Nephron progenitor cell (in vitro differentiated cells): Measurements from ENCODE around the gene LPAR3.

Experiments
- DNase-seq: peaks from one replicate; pipeline ENCODE4 v3.0.0; 2021
- H3K27ac Mint-ChIP-seq: 2 replicates; pipeline ENCODE4 v1.8.0; 2021; ENCODE audit warnings: mild to moderate bottlenecking, moderate library complexity, mixed read lengths
- H3K27me3 Mint-ChIP-seq: 2 replicates; pipeline ENCODE4 v1.8.0; 2021; ENCODE audit warnings: mild to moderate bottlenecking, low read depth, mixed read lengths; ENCODE audit not compliant: poor library complexity
- H3K36me3 Mint-ChIP-seq: 2 replicates; pipeline ENCODE4 v1.8.0; 2021; ENCODE audit warnings: low read depth, mixed read lengths
- H3K4me1 Mint-ChIP-seq: 2 replicates; pipeline ENCODE4 v1.8.0; 2021; ENCODE audit warnings: mixed read lengths
- H3K4me3 Mint-ChIP-seq: 2 replicates; pipeline ENCODE4 v1.8.0; 2021; ENCODE audit warnings: mild to moderate bottlenecking, moderate library complexity, mixed read lengths
- H3K9me3 Mint-ChIP-seq: 2 replicates; pipeline ENCODE4 v1.8.0; 2021; ENCODE audit warnings: mild to moderate bottlenecking, moderate library complexity, mixed read lengths
- TF ChIP-seq, protein P1 (sequence below): fragments of 200-600 bp; sonication (generic); IDR thresholded peaks from 2 replicates; pipeline ENCODE4 v1.5.0; 2021; ENCODE audit warnings: antibody characterized with exemption

LPAR3 gene

GRCh38 chr1:84827555-84827954, 65.5 kb downstream of the LPAR3 start:
- no peak overlapping the region for H3K27ac Mint-ChIP-seq
- TF ChIP-seq, protein P1, sequence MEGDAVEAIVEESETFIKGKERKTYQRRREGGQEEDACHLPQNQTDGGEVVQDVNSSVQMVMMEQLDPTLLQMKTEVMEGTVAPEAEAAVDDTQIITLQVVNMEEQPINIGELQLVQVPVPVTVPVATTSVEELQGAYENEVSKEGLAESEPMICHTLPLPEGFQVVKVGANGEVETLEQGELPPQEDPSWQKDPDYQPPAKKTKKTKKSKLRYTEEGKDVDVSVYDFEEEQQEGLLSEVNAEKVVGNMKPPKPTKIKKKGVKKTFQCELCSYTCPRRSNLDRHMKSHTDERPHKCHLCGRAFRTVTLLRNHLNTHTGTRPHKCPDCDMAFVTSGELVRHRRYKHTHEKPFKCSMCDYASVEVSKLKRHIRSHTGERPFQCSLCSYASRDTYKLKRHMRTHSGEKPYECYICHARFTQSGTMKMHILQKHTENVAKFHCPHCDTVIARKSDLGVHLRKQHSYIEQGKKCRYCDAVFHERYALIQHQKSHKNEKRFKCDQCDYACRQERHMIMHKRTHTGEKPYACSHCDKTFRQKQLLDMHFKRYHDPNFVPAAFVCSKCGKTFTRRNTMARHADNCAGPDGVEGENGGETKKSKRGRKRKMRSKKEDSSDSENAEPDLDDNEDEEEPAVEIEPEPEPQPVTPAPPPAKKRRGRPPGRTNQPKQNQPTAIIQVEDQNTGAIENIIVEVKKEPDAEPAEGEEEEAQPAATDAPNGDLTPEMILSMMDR = no peak
- no peaks in the 10 kb centered on the region for H3K36me3 Mint-ChIP-seq
- no peak overlapping the region for H3K4me3 Mint-ChIP-seq
- H3K4me1 Mint-ChIP-seq = peaks cover 6% of the 10 kb centered on the region
- no peak for DNase-seq
- H3K27me3 Mint-ChIP-seq = peaks cover 4% of the 10 kb centered on the region
- H3K9me3 Mint-ChIP-seq = no peaks in the 10 kb centered on the region

DNA sequence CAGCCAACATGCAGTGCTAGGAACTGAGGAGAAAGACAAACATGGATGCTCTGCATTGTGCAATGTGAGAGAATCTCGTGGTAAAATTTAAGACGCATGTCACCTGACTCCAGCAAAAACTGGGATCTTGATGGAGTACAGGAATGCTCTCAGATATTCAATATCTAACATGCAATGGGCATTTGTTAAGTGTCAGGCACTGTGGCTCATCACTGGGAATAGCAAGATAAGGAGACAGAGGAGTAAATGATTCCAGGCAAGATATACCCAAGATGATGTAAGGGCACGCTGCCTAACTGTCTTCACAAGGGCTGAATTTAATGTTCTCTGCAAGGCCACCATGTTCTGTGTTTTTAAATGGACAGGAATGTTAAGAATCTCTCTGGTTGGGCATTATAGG, 67.8 kb downstream of the LPAR3 start:
- no peak overlapping the region for H3K4me3 Mint-ChIP-seq
- H3K27me3 Mint-ChIP-seq = no peaks in the 10 kb centered on the region
- peaks cover 11% of the 10 kb centered on the region for H3K4me1 Mint-ChIP-seq
- no peak overlapping the region for H3K27ac Mint-ChIP-seq
- H3K36me3 Mint-ChIP-seq = no peaks in the 10 kb centered on the region
- no peak for DNase-seq
- TF ChIP-seq, protein P1 = no peak
- no peaks in the 10 kb centered on the region for H3K9me3 Mint-ChIP-seq

- DNase-seq = no peak
- TF ChIP-seq, protein P1 = no peak
- Mint-ChIP-seq H3K27me3 (no peaks in the 10 kb centered on the region), H3K4me3 (no peak overlapping the region), H3K9me3 (no peaks in the 10 kb centered on the region), H3K27ac (no peak overlapping the region), H3K4me1 (peaks cover 11% of the 10 kb centered on the region), H3K36me3 (no peaks in the 10 kb centered on the region)
Measured at GRCh38 chr1:84823991-84824390, 69.0 kb downstream of the LPAR3 start.

- peaks cover 11% of the 10 kb centered on the region for H3K4me1 Mint-ChIP-seq
- no peak for DNase-seq
- no peak overlapping the region for H3K4me3 Mint-ChIP-seq
- TF ChIP-seq, protein P1 = no peak
- H3K27me3 Mint-ChIP-seq = no peaks in the 10 kb centered on the region
- no peaks in the 10 kb centered on the region for H3K36me3 Mint-ChIP-seq
- no peak overlapping the region for H3K27ac Mint-ChIP-seq
- no peaks in the 10 kb centered on the region for H3K9me3 Mint-ChIP-seq
Measured at GRCh38 chr1:84823511-84823910, 69.5 kb downstream of the LPAR3 start.

DNA sequence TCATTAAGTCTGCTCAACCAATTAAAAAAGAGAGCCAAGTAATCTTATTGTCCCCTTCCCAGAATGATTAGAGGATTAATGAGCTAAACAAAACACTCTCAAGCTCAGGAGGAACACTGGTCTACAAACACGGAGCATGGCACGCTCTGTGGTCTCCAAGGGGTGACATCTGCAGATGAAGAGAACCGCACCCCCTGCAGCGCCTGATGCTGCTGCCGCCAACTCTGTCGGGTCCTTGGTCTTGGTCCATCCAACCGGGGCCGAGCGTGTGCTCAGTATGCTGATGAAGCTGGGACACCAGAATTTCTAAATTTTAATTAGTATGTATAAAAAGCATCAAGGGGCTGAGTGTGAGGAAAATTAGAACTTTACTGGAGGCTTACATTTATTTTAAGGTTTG, 82.7 kb downstream of the LPAR3 start:
- H3K9me3 Mint-ChIP-seq = no peaks in the 10 kb centered on the region
- no peaks in the 10 kb centered on the region for H3K4me1 Mint-ChIP-seq
- TF ChIP-seq, protein P1 = no peak
- H3K27ac Mint-ChIP-seq = no peak overlapping the region
- H3K4me3 Mint-ChIP-seq = no peak overlapping the region
- H3K27me3 Mint-ChIP-seq = peaks cover 6% of the 10 kb centered on the region
- no peak for DNase-seq
- H3K36me3 Mint-ChIP-seq = no peaks in the 10 kb centered on the region

GRCh38 chr1:84809023-84809422, 84.0 kb downstream of the LPAR3 start:
- H3K4me1 Mint-ChIP-seq = no peaks in the 10 kb centered on the region
- TF ChIP-seq, protein P1 = no peak
- H3K36me3 Mint-ChIP-seq = no peaks in the 10 kb centered on the region
- H3K4me3 Mint-ChIP-seq = no peak overlapping the region
- no peaks in the 10 kb centered on the region for H3K9me3 Mint-ChIP-seq
- H3K27ac Mint-ChIP-seq = no peak overlapping the region
- no peak for DNase-seq
- peaks cover 6% of the 10 kb centered on the region for H3K27me3 Mint-ChIP-seq
